Measurements from ENCODE around the gene BTG3. TPM values are rescaled to one million over a fixed set of nuclear protein-coding genes. Genes with fewer than 3 reads are reported as not detected.

BTG3 gene
- total and polyA plus RNA-seq, 8 donors, result 15.2 to 110 (median 28.1) TPM

DNA sequence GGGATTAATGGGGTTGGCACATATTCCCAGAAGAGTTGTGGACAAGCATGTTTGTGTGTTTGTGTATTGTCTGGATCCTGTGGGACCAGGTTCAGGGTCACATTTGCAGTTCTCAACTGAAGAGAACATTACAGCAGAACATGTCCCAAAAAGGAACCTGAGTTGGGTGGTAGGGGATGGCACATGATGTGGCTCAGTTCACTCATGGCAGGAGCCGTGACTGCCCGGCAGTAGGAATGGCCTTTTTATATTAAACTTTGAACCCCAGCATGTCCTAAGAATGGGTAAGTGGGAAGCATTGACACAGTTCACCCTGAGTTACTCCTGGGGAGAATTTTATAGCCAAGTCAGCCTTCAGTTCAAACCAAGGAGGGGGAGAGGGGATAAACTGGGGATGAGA is 58.6 kb downstream of the BTG3 start:
- WGBS, 5 donors, result 40 to 91% (median 61%) methylated on average over 2 of the region's 2 CpGs
- H3K4me3 ChIP-seq, result no peak overlapping the region
- H3K9me3 ChIP-seq, result no peaks in the 10 kb centered on the region
- intact Hi-C loops (cut with DNase I; ENCODE audit: low total_unique reads), result no loop called here
- peaks cover 0 to 8% (median 0%) of the 10 kb centered on the region in 4 donors for H3K36me3 ChIP-seq
- peaks cover 0 to 27% (median 9%) of the 10 kb centered on the region in 4 donors for H3K4me1 ChIP-seq
- no peak overlapping the region for H3K27ac ChIP-seq
- no peak for DNase-seq
- no peaks in the 10 kb centered on the region for H3K27me3 ChIP-seq
- TF ChIP-seq EP300 (IDR thresholded peaks at IDR 0.05), result no peak
- TF ChIP-seq POLR2A (IDR thresholded peaks at IDR 0.05), result no peak

DNA sequence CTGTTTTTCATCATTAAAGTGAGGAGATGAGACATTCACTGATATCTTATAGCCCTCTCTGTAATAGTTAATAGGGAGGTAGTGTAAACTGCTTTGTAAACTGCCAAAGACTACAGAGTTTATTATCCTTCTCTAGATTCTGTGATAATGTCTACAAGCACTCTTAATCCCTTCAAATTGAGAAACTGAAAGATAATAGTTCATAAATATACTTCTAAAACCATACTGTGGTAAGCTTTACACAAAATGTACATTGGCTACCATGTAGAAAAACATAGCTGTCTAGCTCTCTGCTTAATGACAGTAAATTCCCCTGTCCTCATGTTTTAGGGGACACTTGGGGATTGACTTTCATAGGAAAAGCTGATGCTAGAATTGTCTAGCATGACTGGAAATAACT is 60.3 kb downstream of the BTG3 start:
- H3K9me3 ChIP-seq, result no peaks in the 10 kb centered on the region
- peaks cover 0 to 6% (median 0%) of the 10 kb centered on the region in 4 donors for H3K36me3 ChIP-seq
- no peaks in the 10 kb centered on the region for H3K27me3 ChIP-seq
- DNase-seq, result no peak
- no peak overlapping the region for H3K27ac ChIP-seq
- no peak overlapping the region for H3K4me3 ChIP-seq
- peaks cover 0 to 40% (median 16%) of the 10 kb centered on the region in 4 donors for H3K4me1 ChIP-seq
- TF ChIP-seq POLR2A (IDR thresholded peaks at IDR 0.05), result no peak
- TF ChIP-seq EP300 (IDR thresholded peaks at IDR 0.05), result no peak
- TF ChIP-seq, protein P1, sequence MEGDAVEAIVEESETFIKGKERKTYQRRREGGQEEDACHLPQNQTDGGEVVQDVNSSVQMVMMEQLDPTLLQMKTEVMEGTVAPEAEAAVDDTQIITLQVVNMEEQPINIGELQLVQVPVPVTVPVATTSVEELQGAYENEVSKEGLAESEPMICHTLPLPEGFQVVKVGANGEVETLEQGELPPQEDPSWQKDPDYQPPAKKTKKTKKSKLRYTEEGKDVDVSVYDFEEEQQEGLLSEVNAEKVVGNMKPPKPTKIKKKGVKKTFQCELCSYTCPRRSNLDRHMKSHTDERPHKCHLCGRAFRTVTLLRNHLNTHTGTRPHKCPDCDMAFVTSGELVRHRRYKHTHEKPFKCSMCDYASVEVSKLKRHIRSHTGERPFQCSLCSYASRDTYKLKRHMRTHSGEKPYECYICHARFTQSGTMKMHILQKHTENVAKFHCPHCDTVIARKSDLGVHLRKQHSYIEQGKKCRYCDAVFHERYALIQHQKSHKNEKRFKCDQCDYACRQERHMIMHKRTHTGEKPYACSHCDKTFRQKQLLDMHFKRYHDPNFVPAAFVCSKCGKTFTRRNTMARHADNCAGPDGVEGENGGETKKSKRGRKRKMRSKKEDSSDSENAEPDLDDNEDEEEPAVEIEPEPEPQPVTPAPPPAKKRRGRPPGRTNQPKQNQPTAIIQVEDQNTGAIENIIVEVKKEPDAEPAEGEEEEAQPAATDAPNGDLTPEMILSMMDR (IDR thresholded peaks at IDR 0.05), result no peak
- TF ChIP-seq POLR2AphosphoS5 (IDR thresholded peaks at IDR 0.05), result no peak
- intact Hi-C loops (cut with DNase I; ENCODE audit: low total_unique reads), result no loop called here

DNA sequence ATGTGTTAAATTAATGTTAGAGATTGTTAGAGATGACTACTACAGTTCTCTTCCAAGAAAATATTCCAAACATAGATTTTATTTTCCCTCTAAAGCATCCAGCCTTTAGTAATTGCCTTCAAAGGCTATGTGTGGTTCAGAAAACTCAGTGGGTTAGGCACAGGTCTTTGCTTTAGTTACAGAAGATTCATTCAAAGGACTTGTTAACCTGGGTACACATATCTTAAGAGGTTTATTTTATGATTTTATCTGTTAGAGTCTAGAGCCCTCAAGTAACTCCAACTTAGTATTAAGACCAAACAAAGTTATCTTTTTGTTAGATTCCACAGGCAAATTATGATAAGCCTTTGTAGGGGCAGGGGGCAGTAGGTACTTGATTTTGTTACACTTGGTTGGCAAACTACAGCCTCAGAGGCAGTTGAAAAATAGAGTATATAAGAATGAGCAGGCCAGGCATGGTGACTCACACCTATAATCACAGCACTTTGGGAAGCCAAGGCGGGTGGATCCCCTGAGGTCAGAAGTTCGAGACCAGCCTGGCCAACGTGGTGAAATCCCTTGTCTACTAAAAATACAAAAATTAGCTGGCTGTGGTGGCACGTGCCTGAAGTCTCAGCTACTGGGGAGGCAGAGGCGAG is 61.9 kb downstream of the BTG3 start:
- TF ChIP-seq, protein P1 (IDR thresholded peaks at IDR 0.05), result no peak
- peak in 1 of 3 donors; percentile 35 for TF ChIP-seq POLR2AphosphoS5 (IDR thresholded peaks at IDR 0.05)
- H3K4me3 ChIP-seq, result no peak overlapping the region
- peaks cover 0 to 45% (median 18%) of the 10 kb centered on the region in 4 donors for H3K4me1 ChIP-seq
- peaks cover 0 to 4% (median 2%) of the 10 kb centered on the region in 4 donors for H3K36me3 ChIP-seq
- no peaks in the 10 kb centered on the region for H3K27me3 ChIP-seq
- intact Hi-C loops (cut with DNase I; ENCODE audit: low total_unique reads), result no loop called here
- peak overlapping the region in 4 of 5 donors; percentile 0 to 72 (median 16) for H3K27ac ChIP-seq
- DNase-seq, result peak in 1 of 2 donors; percentile 44
- 37 to 59% (median 51%) methylated on average over 5 of the region's 5 CpGs for WGBS, 5 donors
- no peaks in the 10 kb centered on the region for H3K9me3 ChIP-seq

DNA sequence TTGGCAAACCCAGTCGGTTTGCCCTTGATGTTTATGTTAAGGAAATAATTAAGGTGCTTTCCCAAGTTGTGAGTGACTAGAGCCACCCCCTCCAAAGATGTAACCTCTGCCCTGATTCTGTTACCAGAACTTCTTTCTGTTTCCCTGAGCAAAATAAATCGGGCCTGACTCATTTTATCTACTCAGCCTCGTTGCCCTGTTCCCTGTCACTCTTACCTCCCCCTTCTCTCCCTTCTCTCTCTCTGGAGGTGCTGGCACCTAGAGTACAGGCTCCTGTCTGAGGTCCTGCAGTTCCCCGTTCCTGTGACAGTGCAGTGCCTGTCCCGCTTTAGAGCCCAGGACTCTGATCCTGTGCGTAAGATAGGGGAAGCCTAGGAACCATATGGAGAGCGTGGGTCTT is 64.4 kb downstream of the BTG3 start:
- Histone ChIP-seq H3K4me1 (peaks cover 0 to 44% (median 16%) of the 10 kb centered on the region in 4 donors), H3K27ac (peak overlapping the region in 4 of 5 donors; percentile 10 to 72 (median 39)), H3K9me3 (no peaks in the 10 kb centered on the region), H3K36me3 (peaks cover 0 to 3% (median 0%) of the 10 kb centered on the region in 4 donors), H3K27me3 (no peaks in the 10 kb centered on the region), H3K4me3 (no peak overlapping the region)
- DNase-seq, result no peak
- intact Hi-C loops (cut with DNase I; ENCODE audit: low total_unique reads), result no loop called here
- TF ChIP-seq POLR2A (IDR thresholded peaks at IDR 0.05) (no peak), POLR2AphosphoS5 (IDR thresholded peaks at IDR 0.05) (no peak), EP300 (IDR thresholded peaks at IDR 0.05) (no peak)
- TF ChIP-seq, protein P1 (IDR thresholded peaks at IDR 0.05), result no peak
- 33 to 52% (median 46%) methylated on average over 7 of the region's 7 CpGs for WGBS, 5 donors

DNA sequence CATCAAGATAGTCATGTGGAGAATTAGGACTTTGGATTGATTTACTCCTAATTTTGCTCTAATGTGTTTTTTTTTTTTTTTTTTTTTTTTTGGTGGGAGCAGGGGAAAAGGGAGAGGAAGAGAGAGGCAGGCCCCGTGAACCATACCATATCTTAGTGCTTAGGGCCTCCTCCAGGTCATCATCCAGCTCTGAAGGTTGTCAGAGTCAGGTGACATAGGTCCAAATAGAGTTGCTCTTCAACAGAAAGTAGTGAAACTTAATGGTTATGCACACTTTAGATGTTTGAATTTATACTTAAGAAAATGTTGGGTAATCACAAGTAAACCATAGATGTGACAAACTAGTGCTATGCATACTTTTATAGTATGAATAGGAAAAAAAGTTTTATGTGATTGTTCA is 67.7 kb downstream of the BTG3 start:
- TF ChIP-seq POLR2A (IDR thresholded peaks at IDR 0.05) (no peak), EP300 (IDR thresholded peaks at IDR 0.05) (no peak), POLR2AphosphoS5 (IDR thresholded peaks at IDR 0.05) (no peak)
- TF ChIP-seq, protein P1 (IDR thresholded peaks at IDR 0.05), result no peak
- Histone ChIP-seq H3K27ac (no peak overlapping the region), H3K9me3 (no peaks in the 10 kb centered on the region), H3K36me3 (peaks cover 0 to 3% (median 0%) of the 10 kb centered on the region in 4 donors), H3K4me3 (no peak overlapping the region), H3K4me1 (peaks cover 0 to 68% (median 40%) of the 10 kb centered on the region in 4 donors), H3K27me3 (no peaks in the 10 kb centered on the region)
- WGBS, 5 donors, result 64 to 86% (median 68%) methylated on average over 1 of the region's 1 CpG
- DNase-seq, result no peak
- intact Hi-C loops (cut with DNase I; ENCODE audit: low total_unique reads), result no loop called here
